ENCODE measurements around the gene DMD. TPM values are rescaled to one million over a fixed set of nuclear protein-coding genes. Genes with fewer than 3 reads are reported as not detected.

Gene DMD
- total and polyA plus RNA-seq, 7 donors, result 2.5 to 260 (median 183) TPM

GRCh38 chrX:32662516-32662915 lies 548.8 kb downstream of the DMD start:
- Histone ChIP-seq H3K27ac (no peak overlapping the region), H3K36me3 (no peaks in the 10 kb centered on the region), H3K4me1 (no peaks in the 10 kb centered on the region), H3K4me3 (no peak overlapping the region), H3K27me3 (no peaks in the 10 kb centered on the region), H3K9me3 (no peaks in the 10 kb centered on the region)
- TF ChIP-seq POLR2A (IDR thresholded peaks at IDR 0.05), result no peak
- no peak for TF ChIP-seq POLR2AphosphoS5 (IDR thresholded peaks at IDR 0.05)
- TF ChIP-seq CTCF (IDR thresholded peaks at IDR 0.05), result no peak
- TF ChIP-seq EP300 (IDR thresholded peaks at IDR 0.05), result no peak
- DNase-seq, result no peak
- 81 to 88% methylated on average over 2 of the region's 2 CpGs for WGBS, 2 donors
- intact Hi-C loops (cut with DNase I), result no loop called here

- H3K9me3 ChIP-seq, result no peaks in the 10 kb centered on the region
- intact Hi-C loops (cut with DNase I), result no loop called here
- no peaks in the 10 kb centered on the region for H3K36me3 ChIP-seq
- H3K4me1 ChIP-seq, result no peaks in the 10 kb centered on the region
- no peaks in the 10 kb centered on the region for H3K27me3 ChIP-seq
- 70 to 79% methylated on average over 9 of the region's 9 CpGs for WGBS, 2 donors
- no peak overlapping the region for H3K4me3 ChIP-seq
- no peak for DNase-seq
- TF ChIP-seq POLR2AphosphoS5 (IDR thresholded peaks at IDR 0.05) (no peak), EP300 (IDR thresholded peaks at IDR 0.05) (no peak), POLR2A (IDR thresholded peaks at IDR 0.05) (no peak), CTCF (IDR thresholded peaks at IDR 0.05) (no peak)
- H3K27ac ChIP-seq, result no peak overlapping the region
These were observed 566.7 kb downstream of the DMD start for GRCh38 chrX:32644476-32645245.

- Histone ChIP-seq H3K9me3 (no peaks in the 10 kb centered on the region), H3K36me3 (no peaks in the 10 kb centered on the region), H3K27me3 (no peaks in the 10 kb centered on the region), H3K4me1 (no peaks in the 10 kb centered on the region), H3K27ac (no peak overlapping the region), H3K4me3 (no peak overlapping the region)
- no peak for TF ChIP-seq POLR2AphosphoS5 (IDR thresholded peaks at IDR 0.05)
- no peak for TF ChIP-seq POLR2A (IDR thresholded peaks at IDR 0.05)
- no peak for TF ChIP-seq EP300 (IDR thresholded peaks at IDR 0.05)
- TF ChIP-seq CTCF (IDR thresholded peaks at IDR 0.05), result no peak
- WGBS, 2 donors, result 78 to 84% methylated on average over 3 of the region's 3 CpGs
- DNase-seq, result no peak
- intact Hi-C loops (cut with DNase I), result no loop called here
These were observed 569.1 kb downstream of the DMD start for GRCh38 chrX:32642283-32642682.

GRCh38 chrX:32618154-32618553 lies 593.2 kb downstream of the DMD start:
- no peak for DNase-seq
- H3K9me3 ChIP-seq, result no peaks in the 10 kb centered on the region
- WGBS, 2 donors, result 84 to 87% methylated on average over 5 of the region's 5 CpGs
- no peaks in the 10 kb centered on the region for H3K36me3 ChIP-seq
- no peaks in the 10 kb centered on the region for H3K4me1 ChIP-seq
- TF ChIP-seq EP300 (IDR thresholded peaks at IDR 0.05) (no peak), CTCF (IDR thresholded peaks at IDR 0.05) (no peak)
- no peaks in the 10 kb centered on the region for H3K27me3 ChIP-seq
- intact Hi-C loops (cut with DNase I), result no loop called here
- H3K4me3 ChIP-seq, result no peak overlapping the region
- no peak overlapping the region for H3K27ac ChIP-seq

- TF ChIP-seq POLR2AphosphoS5 (IDR thresholded peaks at IDR 0.05) (no peak), EP300 (IDR thresholded peaks at IDR 0.05) (no peak), CTCF (IDR thresholded peaks at IDR 0.05) (no peak), POLR2A (IDR thresholded peaks at IDR 0.05) (no peak)
- DNase-seq, result no peak
These were observed 596.6 kb downstream of the DMD start for GRCh38 chrX:32614707-32615106.

More at GRCh38 chrX:32614707-32615106, 596.6 kb downstream of the DMD start:
- WGBS, 2 donors, result 71 to 80% methylated on average over 2 of the region's 2 CpGs
- Histone ChIP-seq H3K27ac (no peak overlapping the region), H3K9me3 (no peaks in the 10 kb centered on the region), H3K27me3 (no peaks in the 10 kb centered on the region), H3K4me3 (no peak overlapping the region), H3K36me3 (no peaks in the 10 kb centered on the region), H3K4me1 (no peaks in the 10 kb centered on the region)
- intact Hi-C loops (cut with DNase I), result no loop called here

All from sigmoid colon (tissue), 7 donors.